Activated CD8-positive, alpha-beta T cell treated with anti-CD3 and anti-CD28 coated beads, Interleukin-2, amount 10 ng/mL, durations not matched to agents 7 days and 5 days (primary cell): ENCODE results near the gene RYR3. TPM values are rescaled to one million over a fixed set of nuclear protein-coding genes. Genes with fewer than 3 reads are reported as not detected.

ENCODE experiments used
- ATAC-seq: fragments of 150-1000 bp; cut with Tn5 transposase; one replicate; pipeline ENCODE4 v1.10.0; 2021; ENCODE audit warnings: moderate library complexity
- CTCF ChIA-PET: fragments of 350-600 bp; sonication (Branson Sonifier 250); formaldehyde crosslinking; loops from one replicate; lab custom pipeline; 2021; ENCODE audit warnings: antibody characterized with exemption; lab: Charles Lee
- POLR2A ChIA-PET: fragments of 350-600 bp; sonication (Branson Sonifier 250); formaldehyde crosslinking; loops from one replicate; lab custom pipeline; 2021; ENCODE audit warnings: antibody characterized with exemption; lab: Charles Lee
- DNase-seq: peaks from one replicate; pipeline ENCODE4 v3.0.0-alpha.2; 2020
- H3K27ac Mint-ChIP-seq: one replicate; pipeline ENCODE4 v1.8.0; 2021; ENCODE audit warnings: mild to moderate bottlenecking, mixed read lengths
- H3K27me3 Mint-ChIP-seq: one replicate; pipeline ENCODE4 v1.8.0; 2021; ENCODE audit warnings: low read depth, mixed read lengths
- H3K36me3 Mint-ChIP-seq: one replicate; pipeline ENCODE4 v1.8.0; 2021; ENCODE audit warnings: low read depth, mixed read lengths
- H3K4me1 Mint-ChIP-seq: one replicate; pipeline ENCODE4 v1.8.0; 2021; ENCODE audit warnings: low read depth, mixed read lengths
- H3K4me3 Mint-ChIP-seq: one replicate; pipeline ENCODE4 v1.8.0; 2021; ENCODE audit warnings: mild to moderate bottlenecking, mixed read lengths
- H3K9me3 Mint-ChIP-seq: one replicate; pipeline ENCODE4 v1.8.0; 2022; ENCODE audit warnings: mixed read lengths; ENCODE audit not compliant: insufficient read depth
- total RNA-seq, 2 experiments: library from RNA; stranded (reverse); gene quantifications; one replicate each; pipeline ENCODE4 v1.2.3, GENCODE V29; 2021

RYR3 gene
- total RNA-seq, 2 experiments from 2014 or later: not detected

GRCh38 chr15:33773969-33774368, 463.2 kb downstream of the RYR3 start:
- Mint-ChIP-seq H3K4me3 (no peak overlapping the region), H3K9me3 (no peaks in the 10 kb centered on the region), H3K36me3 (no peaks in the 10 kb centered on the region), H3K4me1 (no peaks in the 10 kb centered on the region), H3K27me3 (peaks cover 5% of the 10 kb centered on the region), H3K27ac (no peak overlapping the region)
- ATAC-seq (no peak), DNase-seq (no peak)
- ChIA-PET POLR2A (no interaction called here), CTCF (no interaction called here)

GRCh38 chr15:33778852-33779251, 468.1 kb downstream of the RYR3 start:
- Mint-ChIP-seq H3K27me3 (peaks cover 3% of the 10 kb centered on the region), H3K27ac (no peak overlapping the region), H3K4me1 (no peaks in the 10 kb centered on the region), H3K4me3 (no peak overlapping the region), H3K36me3 (no peaks in the 10 kb centered on the region), H3K9me3 (no peaks in the 10 kb centered on the region)
- ChIA-PET POLR2A (no interaction called here), CTCF (no interaction called here)
- DNase-seq (no peak), ATAC-seq (no peak)

- H3K36me3 Mint-ChIP-seq: no peaks in the 10 kb centered on the region
- ChIA-PET POLR2A (no interaction called here), CTCF (no interaction called here)
- peaks cover 3% of the 10 kb centered on the region for H3K27me3 Mint-ChIP-seq
- H3K4me3 Mint-ChIP-seq: no peak overlapping the region
- H3K27ac Mint-ChIP-seq: no peak overlapping the region
- ATAC-seq: no peak
- no peaks in the 10 kb centered on the region for H3K9me3 Mint-ChIP-seq
- peaks cover 3% of the 10 kb centered on the region for H3K4me1 Mint-ChIP-seq
- no peak for DNase-seq
Measured at GRCh38 chr15:33780011-33780768, 469.4 kb downstream of the RYR3 start.

GRCh38 chr15:33782966-33783365, 472.2 kb downstream of the RYR3 start:
- Mint-ChIP-seq H3K36me3 (no peaks in the 10 kb centered on the region), H3K4me1 (peaks cover 3% of the 10 kb centered on the region), H3K27ac (no peak overlapping the region), H3K27me3 (peaks cover 5% of the 10 kb centered on the region), H3K4me3 (no peak overlapping the region), H3K9me3 (no peaks in the 10 kb centered on the region)
- DNase-seq (no peak), ATAC-seq (no peak)
- ChIA-PET CTCF (no interaction called here), POLR2A (no interaction called here)

GRCh38 chr15:33785366-33785765, 474.6 kb downstream of the RYR3 start:
- Mint-ChIP-seq H3K4me3 (no peak overlapping the region), H3K27me3 (peaks cover 6% of the 10 kb centered on the region), H3K4me1 (peaks cover 3% of the 10 kb centered on the region), H3K9me3 (no peaks in the 10 kb centered on the region), H3K27ac (no peak overlapping the region), H3K36me3 (no peaks in the 10 kb centered on the region)
- no peak for ATAC-seq
- CTCF ChIA-PET: interaction anchor here (0.6 kb wide), 1 partner anchor 1681 kb away, joined by 3 read pairs; no protein-coding TSS in a partner anchor
- POLR2A ChIA-PET: no interaction called here
- DNase-seq: no peak

GRCh38 chr15:33788906-33789540, 478.3 kb downstream of the RYR3 start:
- Mint-ChIP-seq H3K27ac (no peak overlapping the region), H3K27me3 (peaks cover 6% of the 10 kb centered on the region), H3K4me1 (peaks cover 3% of the 10 kb centered on the region), H3K4me3 (no peak overlapping the region), H3K36me3 (no peaks in the 10 kb centered on the region), H3K9me3 (no peaks in the 10 kb centered on the region)
- ChIA-PET POLR2A (no interaction called here), CTCF (no interaction called here)
- ATAC-seq: no peak
- no peak for DNase-seq

GRCh38 chr15:33794453-33794852, 483.7 kb downstream of the RYR3 start:
- peaks cover 4% of the 10 kb centered on the region for H3K27me3 Mint-ChIP-seq
- no peak overlapping the region for H3K27ac Mint-ChIP-seq
- no peaks in the 10 kb centered on the region for H3K9me3 Mint-ChIP-seq
- H3K4me1 Mint-ChIP-seq: no peaks in the 10 kb centered on the region
- no peak overlapping the region for H3K4me3 Mint-ChIP-seq
- ChIA-PET POLR2A (no interaction called here), CTCF (no interaction called here)
- DNase-seq: no peak
- ATAC-seq: no peak
- H3K36me3 Mint-ChIP-seq: no peaks in the 10 kb centered on the region

GRCh38 chr15:33795070-33795469, 484.3 kb downstream of the RYR3 start:
- H3K36me3 Mint-ChIP-seq: no peaks in the 10 kb centered on the region
- CTCF ChIA-PET: no interaction called here
- DNase-seq (no peak), ATAC-seq (no peak)
- no peak overlapping the region for H3K4me3 Mint-ChIP-seq
- peaks cover 4% of the 10 kb centered on the region for H3K27me3 Mint-ChIP-seq
- H3K9me3 Mint-ChIP-seq: no peaks in the 10 kb centered on the region
- H3K27ac Mint-ChIP-seq: no peak overlapping the region
- H3K4me1 Mint-ChIP-seq: no peaks in the 10 kb centered on the region
- POLR2A ChIA-PET: no interaction called here

GRCh38 chr15:33797651-33798050, 486.9 kb downstream of the RYR3 start:
- Mint-ChIP-seq H3K4me1 (no peaks in the 10 kb centered on the region), H3K36me3 (no peaks in the 10 kb centered on the region), H3K27me3 (peaks cover 4% of the 10 kb centered on the region), H3K27ac (no peak overlapping the region), H3K4me3 (no peak overlapping the region), H3K9me3 (no peaks in the 10 kb centered on the region)
- no peak for ATAC-seq
- ChIA-PET POLR2A (no interaction called here), CTCF (interaction anchor here (1.6 kb wide), 1 partner anchor 60 kb away, joined by 3 read pairs; no protein-coding TSS in a partner anchor)
- no peak for DNase-seq

GRCh38 chr15:33801954-33802353, 491.2 kb downstream of the RYR3 start:
- H3K4me1 Mint-ChIP-seq: no peaks in the 10 kb centered on the region
- H3K4me3 Mint-ChIP-seq: no peak overlapping the region
- no peak for ATAC-seq
- ChIA-PET CTCF (no interaction called here), POLR2A (no interaction called here)
- peaks cover 4% of the 10 kb centered on the region for H3K27me3 Mint-ChIP-seq
- H3K36me3 Mint-ChIP-seq: no peaks in the 10 kb centered on the region
- no peak for DNase-seq
- H3K27ac Mint-ChIP-seq: no peak overlapping the region
- no peaks in the 10 kb centered on the region for H3K9me3 Mint-ChIP-seq

- Mint-ChIP-seq H3K27me3 (peaks cover under 1% of the 10 kb centered on the region), H3K4me1 (no peaks in the 10 kb centered on the region), H3K36me3 (no peaks in the 10 kb centered on the region), H3K4me3 (no peak overlapping the region), H3K27ac (no peak overlapping the region), H3K9me3 (no peaks in the 10 kb centered on the region)
- ATAC-seq (no peak), DNase-seq (no peak)
- ChIA-PET POLR2A (no interaction called here), CTCF (no interaction called here)
Measured at GRCh38 chr15:33807665-33808064, 496.9 kb downstream of the RYR3 start.

- ATAC-seq (no peak), DNase-seq (no peak)
- Mint-ChIP-seq H3K27ac (no peak overlapping the region), H3K36me3 (no peaks in the 10 kb centered on the region), H3K4me1 (no peaks in the 10 kb centered on the region), H3K9me3 (no peaks in the 10 kb centered on the region), H3K27me3 (peaks cover 4% of the 10 kb centered on the region), H3K4me3 (no peak overlapping the region)
- ChIA-PET CTCF (no interaction called here), POLR2A (no interaction called here)
Measured at GRCh38 chr15:33808720-33809457, 498.1 kb downstream of the RYR3 start.
